Loucy (cell line): ENCODE measurements around the gene ADGRD2.

Experiments used
- H2AFZ ChIP-seq: fragments of 200-600 bp; sonication (generic); 2 replicates; pipeline ENCODE4 v1.6.0; 2016; ENCODE audit warnings: antibody characterized with exemption, mild to moderate bottlenecking, low read length, moderate library complexity
- H3F3A ChIP-seq: fragments of 200-600 bp; 2 replicates; pipeline ENCODE4 v1.6.0; 2016; ENCODE audit warnings: antibody characterized with exemption, low read depth, mild to moderate bottlenecking
- H3K27me3 ChIP-seq: fragments of 200-600 bp; sonication (generic); 2 replicates; pipeline ENCODE4 v1.6.1; 2014; ENCODE audit warnings: low read length, mild to moderate bottlenecking; ENCODE audit not compliant: insufficient read depth, poor library complexity, severe bottlenecking
- H3K36me3 ChIP-seq: fragments of 200-600 bp; sonication (generic); 2 replicates; pipeline ENCODE4 v1.6.1; 2016; ENCODE audit warnings: low read length; ENCODE audit not compliant: insufficient read depth
- H3K4me1 ChIP-seq: fragments of 200-600 bp; sonication (generic); 2 replicates; pipeline ENCODE4 v1.5.1; 2014; ENCODE audit warnings: low read length, mild to moderate bottlenecking; ENCODE audit not compliant: insufficient read depth, poor library complexity, severe bottlenecking
- H3K4me2 ChIP-seq: fragments of 200-600 bp; sonication (generic); 2 replicates; pipeline ENCODE4 v1.6.0; 2014; ENCODE audit warnings: antibody characterized with exemption, low read length, low read depth, mild to moderate bottlenecking; ENCODE audit not compliant: poor library complexity, severe bottlenecking
- H3K4me3 ChIP-seq: fragments of 200-600 bp; sonication (generic); 2 replicates; pipeline ENCODE4 v1.5.1; 2014; ENCODE audit warnings: low read length, mild to moderate bottlenecking, mixed read lengths; ENCODE audit not compliant: poor library complexity, severe bottlenecking
- H3K79me2 ChIP-seq: fragments of 200-600 bp; sonication (generic); 2 replicates; pipeline ENCODE4 v1.6.1; 2014; ENCODE audit warnings: low read length; ENCODE audit not compliant: insufficient read depth
- H3K9ac ChIP-seq: fragments of 200-600 bp; sonication (generic); 2 replicates; pipeline ENCODE4 v1.6.0; 2014; ENCODE audit warnings: mild to moderate bottlenecking, low read depth, low read length, moderate library complexity; ENCODE audit not compliant: poor library complexity, severe bottlenecking
- H3K9me2 ChIP-seq: fragments of 200-600 bp; sonication (generic); replicated peaks from 2 replicates; pipeline ENCODE4 v1.6.1; 2016; ENCODE audit warnings: low read depth, low read length, mixed read lengths
- H3K9me3 ChIP-seq: fragments of 200-600 bp; sonication (generic); 2 replicates; pipeline ENCODE4 v1.6.1; 2014; ENCODE audit warnings: mild to moderate bottlenecking, antibody characterized with exemption, low read length, low read depth; ENCODE audit not compliant: insufficient read depth
- H4K20me1 ChIP-seq: fragments of 200-600 bp; sonication (generic); 2 replicates; pipeline ENCODE4 v1.6.0; 2014; ENCODE audit warnings: antibody characterized with exemption, low read length, mild to moderate bottlenecking; ENCODE audit not compliant: insufficient read depth, poor library complexity, severe bottlenecking
- EZH2phosphoT487 ChIP-seq: fragments of 200-600 bp; IDR thresholded peaks from 2 replicates; pipeline ENCODE4 v1.6.1; 2018; ENCODE audit warnings: antibody characterized with exemption, mild to moderate bottlenecking, moderate library complexity, borderline replicate concordance
- TF ChIP-seq, protein P1 (sequence below): fragments of 200-600 bp; sonication (generic); conservative IDR thresholded peaks from 2 replicates; pipeline ENCODE4 v1.5.1; 2014; ENCODE audit warnings: mild to moderate bottlenecking, antibody characterized with exemption, low read length

ADGRD2 gene

DNA sequence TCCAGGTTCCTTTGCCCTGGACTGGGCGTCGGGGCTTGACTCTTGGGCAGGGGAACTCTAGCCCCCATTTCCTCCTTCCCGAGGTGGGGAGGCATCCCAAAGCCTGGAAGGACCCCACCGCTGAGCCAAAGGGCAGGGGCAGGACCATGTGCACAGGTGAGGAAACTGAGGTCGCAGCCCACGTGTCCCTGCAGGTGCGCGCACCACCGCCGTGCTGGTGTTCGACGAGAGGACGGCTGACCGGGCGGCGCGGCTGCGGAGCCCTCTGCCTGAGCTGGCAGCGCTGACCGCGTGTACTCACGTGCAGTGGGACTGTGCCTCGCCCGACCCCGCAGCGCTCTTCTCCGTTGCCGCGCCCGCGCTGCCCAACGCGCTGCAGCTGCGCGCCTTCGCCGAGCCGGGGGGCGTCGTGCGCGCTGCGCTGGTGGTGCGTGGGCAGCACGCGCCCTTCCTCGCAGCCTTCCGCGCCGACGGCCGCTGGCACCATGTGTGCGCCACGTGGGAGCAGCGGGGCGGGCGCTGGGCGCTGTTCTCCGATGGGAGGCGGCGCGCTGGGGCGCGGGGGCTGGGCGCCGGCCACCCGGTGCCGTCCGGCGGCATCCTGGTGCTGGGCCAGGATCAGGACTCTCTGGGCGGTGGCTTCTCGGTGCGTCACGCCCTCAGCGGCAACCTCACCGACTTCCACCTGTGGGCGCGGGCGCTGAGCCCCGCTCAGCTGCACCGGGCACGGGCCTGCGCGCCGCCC, 2.8 kb downstream of the ADGRD2 start:
- Histone ChIP-seq H3K4me1 (no peaks in the 10 kb centered on the region), H3F3A (no peaks in the 10 kb centered on the region), H3K79me2 (no peaks in the 10 kb centered on the region), H2AFZ (no peak overlapping the region), H3K9me2 (no peaks in the 10 kb centered on the region), H3K9me3 (no peaks in the 10 kb centered on the region), H3K36me3 (no peaks in the 10 kb centered on the region), H3K4me2 (no peak overlapping the region), H3K4me3 (no peak overlapping the region), H3K9ac (no peak overlapping the region), H3K27me3 (no peaks in the 10 kb centered on the region), H4K20me1 (no peaks in the 10 kb centered on the region)
- TF ChIP-seq, protein P1, sequence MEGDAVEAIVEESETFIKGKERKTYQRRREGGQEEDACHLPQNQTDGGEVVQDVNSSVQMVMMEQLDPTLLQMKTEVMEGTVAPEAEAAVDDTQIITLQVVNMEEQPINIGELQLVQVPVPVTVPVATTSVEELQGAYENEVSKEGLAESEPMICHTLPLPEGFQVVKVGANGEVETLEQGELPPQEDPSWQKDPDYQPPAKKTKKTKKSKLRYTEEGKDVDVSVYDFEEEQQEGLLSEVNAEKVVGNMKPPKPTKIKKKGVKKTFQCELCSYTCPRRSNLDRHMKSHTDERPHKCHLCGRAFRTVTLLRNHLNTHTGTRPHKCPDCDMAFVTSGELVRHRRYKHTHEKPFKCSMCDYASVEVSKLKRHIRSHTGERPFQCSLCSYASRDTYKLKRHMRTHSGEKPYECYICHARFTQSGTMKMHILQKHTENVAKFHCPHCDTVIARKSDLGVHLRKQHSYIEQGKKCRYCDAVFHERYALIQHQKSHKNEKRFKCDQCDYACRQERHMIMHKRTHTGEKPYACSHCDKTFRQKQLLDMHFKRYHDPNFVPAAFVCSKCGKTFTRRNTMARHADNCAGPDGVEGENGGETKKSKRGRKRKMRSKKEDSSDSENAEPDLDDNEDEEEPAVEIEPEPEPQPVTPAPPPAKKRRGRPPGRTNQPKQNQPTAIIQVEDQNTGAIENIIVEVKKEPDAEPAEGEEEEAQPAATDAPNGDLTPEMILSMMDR, result no peak
- TF ChIP-seq EZH2phosphoT487, result no peak

DNA sequence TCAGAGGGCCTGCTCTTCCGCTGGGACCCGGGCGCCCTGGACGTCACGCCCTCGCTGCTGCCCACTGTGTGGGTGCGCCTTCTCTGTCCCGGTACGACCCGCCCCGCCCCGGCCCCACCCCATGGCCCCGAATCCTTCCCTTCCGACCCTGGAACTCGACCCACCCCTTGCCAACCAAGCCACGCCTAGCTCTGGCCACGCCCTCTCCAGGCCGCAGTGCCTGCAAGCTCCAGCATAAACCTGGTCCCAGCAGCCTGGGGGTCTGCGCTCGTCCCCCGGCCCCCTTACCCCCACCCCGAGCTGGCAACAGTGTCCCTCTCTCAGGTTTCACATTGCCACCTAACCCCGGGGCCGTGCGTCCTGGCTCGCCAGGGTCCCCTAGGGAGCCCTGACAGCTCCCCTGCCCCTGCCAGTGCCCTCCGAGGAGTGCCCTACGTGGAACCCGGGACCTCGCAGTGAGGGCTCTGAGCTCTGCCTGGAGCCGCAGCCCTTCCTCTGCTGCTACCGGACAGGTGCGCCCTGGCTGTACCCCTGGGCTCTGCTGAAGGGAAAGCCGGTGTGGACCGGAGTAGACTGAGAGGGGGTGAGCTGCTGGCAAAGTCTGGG, 3.4 kb downstream of the ADGRD2 start:
- no peak overlapping the region for H3K9ac ChIP-seq
- H3K4me3 ChIP-seq, result no peak overlapping the region
- TF ChIP-seq EZH2phosphoT487, result no peak
- TF ChIP-seq, protein P1, result no peak
- no peaks in the 10 kb centered on the region for H3K4me1 ChIP-seq
- H3K36me3 ChIP-seq, result no peaks in the 10 kb centered on the region
- H2AFZ ChIP-seq, result no peak overlapping the region
- H4K20me1 ChIP-seq, result no peaks in the 10 kb centered on the region
- H3K9me2 ChIP-seq, result no peaks in the 10 kb centered on the region
- H3K27me3 ChIP-seq, result no peaks in the 10 kb centered on the region
- no peaks in the 10 kb centered on the region for H3K9me3 ChIP-seq
- no peaks in the 10 kb centered on the region for H3K79me2 ChIP-seq
- no peaks in the 10 kb centered on the region for H3F3A ChIP-seq
- no peak overlapping the region for H3K4me2 ChIP-seq

DNA sequence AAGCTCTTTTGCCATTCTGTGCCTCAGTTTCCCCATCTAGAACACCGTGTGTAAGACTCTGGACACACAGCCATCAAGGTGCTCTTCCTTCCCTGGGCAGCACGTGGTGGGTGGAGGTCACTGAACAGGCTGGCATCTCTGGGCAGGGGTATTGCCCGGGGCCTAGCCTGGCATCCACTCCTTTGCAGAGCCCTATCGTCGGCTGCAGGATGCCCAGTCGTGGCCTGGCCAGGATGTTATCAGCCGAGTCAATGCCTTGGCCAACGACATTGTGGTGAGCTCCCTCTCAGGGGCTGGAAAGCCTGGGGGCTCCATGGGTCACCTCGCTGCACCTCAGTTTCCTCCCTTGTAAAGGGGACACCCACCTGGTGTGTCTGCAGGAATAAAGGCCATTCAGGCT, 4.0 kb downstream of the ADGRD2 start:
- no peaks in the 10 kb centered on the region for H3K36me3 ChIP-seq
- no peaks in the 10 kb centered on the region for H3K9me2 ChIP-seq
- no peaks in the 10 kb centered on the region for H3F3A ChIP-seq
- H3K9me3 ChIP-seq, result no peaks in the 10 kb centered on the region
- no peaks in the 10 kb centered on the region for H3K4me1 ChIP-seq
- H2AFZ ChIP-seq, result no peak overlapping the region
- no peaks in the 10 kb centered on the region for H4K20me1 ChIP-seq
- H3K4me2 ChIP-seq, result no peak overlapping the region
- H3K79me2 ChIP-seq, result no peaks in the 10 kb centered on the region
- H3K27me3 ChIP-seq, result no peaks in the 10 kb centered on the region
- no peak for TF ChIP-seq EZH2phosphoT487
- TF ChIP-seq, protein P1, result no peak
- H3K9ac ChIP-seq, result no peak overlapping the region
- H3K4me3 ChIP-seq, result no peak overlapping the region
